Measurements from ENCODE around the gene KCNK5.

KCNK5 gene, protein sequence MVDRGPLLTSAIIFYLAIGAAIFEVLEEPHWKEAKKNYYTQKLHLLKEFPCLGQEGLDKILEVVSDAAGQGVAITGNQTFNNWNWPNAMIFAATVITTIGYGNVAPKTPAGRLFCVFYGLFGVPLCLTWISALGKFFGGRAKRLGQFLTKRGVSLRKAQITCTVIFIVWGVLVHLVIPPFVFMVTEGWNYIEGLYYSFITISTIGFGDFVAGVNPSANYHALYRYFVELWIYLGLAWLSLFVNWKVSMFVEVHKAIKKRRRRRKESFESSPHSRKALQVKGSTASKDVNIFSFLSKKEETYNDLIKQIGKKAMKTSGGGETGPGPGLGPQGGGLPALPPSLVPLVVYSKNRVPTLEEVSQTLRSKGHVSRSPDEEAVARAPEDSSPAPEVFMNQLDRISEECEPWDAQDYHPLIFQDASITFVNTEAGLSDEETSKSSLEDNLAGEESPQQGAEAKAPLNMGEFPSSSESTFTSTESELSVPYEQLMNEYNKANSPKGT

DNA sequence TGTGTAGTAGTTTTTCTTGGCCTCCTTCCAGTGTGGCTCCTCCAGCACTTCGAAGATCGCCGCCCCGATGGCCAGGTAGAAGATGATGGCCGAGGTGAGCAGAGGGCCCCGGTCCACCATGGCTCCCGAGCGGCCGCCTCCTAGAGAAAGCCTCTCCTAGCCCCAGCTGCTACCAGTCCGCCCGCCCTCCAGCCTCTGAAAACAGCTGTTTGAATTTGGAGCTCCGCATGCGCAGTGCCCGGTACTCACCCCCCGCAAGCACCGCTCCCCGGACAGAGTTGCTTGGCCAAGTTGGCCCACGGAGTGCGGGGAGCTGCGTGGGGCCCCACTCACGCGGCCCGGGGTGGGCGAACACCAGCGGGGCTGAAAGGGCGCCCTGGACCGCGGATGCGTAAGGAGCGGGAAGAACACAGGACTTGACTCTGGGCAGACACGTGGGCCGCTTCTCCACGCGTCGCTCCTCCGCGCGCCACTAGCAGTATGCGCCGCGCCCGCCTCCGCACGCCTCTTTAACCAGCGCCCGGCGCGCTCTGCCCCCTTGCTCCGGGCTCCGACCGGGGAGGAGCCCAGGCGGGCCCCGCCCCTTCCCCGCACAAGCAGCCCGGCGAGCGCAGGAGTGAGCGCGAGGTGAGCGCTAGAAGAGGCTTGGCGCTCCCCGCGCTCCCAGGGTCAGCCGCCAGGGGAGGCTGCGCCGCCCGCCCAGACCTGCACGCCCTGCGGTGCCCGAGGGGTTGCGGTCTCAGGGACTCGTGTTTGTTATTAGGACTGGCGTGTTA is at the start of gene KCNK5:
TSS of gene KCNK5 (minus strand) at position 484 of the 776 bp plus-strand sequence. CDS start at position 120, 364 bp downstream.
- no peak within 1 kb of the TSS for H3K9ac ChIP-seq (ENCODE audit: insufficient read length)
- TF ChIP-seq FOXP2 (optimal IDR thresholded peaks at IDR 0.05; ENCODE audit: control extremely low read depth, extremely low read length, insufficient read depth) (no peak), EZH2 (IDR thresholded peaks at IDR 0.05) (peak; percentile 49), POLR2AphosphoS5 (IDR thresholded peaks at IDR 0.05; ENCODE audit: borderline replicate concordance, low read depth, low read length) (no peak; the same call in 1 of the 2 replicates)
- no peak within 1 kb of the TSS for H3K27ac ChIP-seq
- peak within 1 kb of the TSS; percentile 60 for H3K4me3 ChIP-seq
- H3K36me3 ChIP-seq (ENCODE audit: insufficient read depth, low read length): no peaks in the 10 kb centered on the region
- DNase-seq (ENCODE audit: low read depth, low spot score): no peak
- H3K9me3 ChIP-seq (ENCODE audit: low read depth, low read length): no peaks in the 10 kb centered on the region

DNA sequence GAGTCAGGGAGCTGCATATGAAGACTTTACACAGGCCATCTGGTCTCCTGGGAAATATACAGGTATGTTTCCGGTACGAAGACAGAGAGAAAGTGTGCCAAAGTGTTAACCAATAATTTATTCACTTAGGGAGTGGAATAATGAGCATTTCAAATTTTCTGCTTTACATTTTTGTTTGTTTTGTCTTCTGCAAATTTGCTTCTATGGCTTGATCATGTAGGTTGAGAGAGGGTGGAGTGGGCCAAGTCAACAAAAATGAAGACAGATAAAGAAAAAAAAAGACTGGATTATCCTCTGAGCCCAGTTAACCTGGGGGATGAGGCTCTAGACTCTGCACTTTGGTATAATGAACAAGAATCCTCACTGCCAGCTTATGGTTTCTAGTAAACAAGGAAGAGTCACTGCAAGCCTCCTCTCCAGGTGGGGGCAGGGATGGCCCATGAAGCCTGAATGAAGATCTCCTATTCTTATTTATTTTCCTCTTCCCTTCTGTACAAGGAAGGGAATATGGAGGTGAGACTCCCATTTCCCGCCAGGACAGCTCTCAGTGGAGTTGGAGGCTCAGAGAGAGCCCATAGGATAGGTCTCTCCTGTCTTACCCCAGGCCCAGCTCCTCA is 47.2 kb upstream of the KCNK5 start:
- Histone ChIP-seq H3K36me3 (ENCODE audit: insufficient read depth, low read length) (no peaks in the 10 kb centered on the region), H3K9ac (ENCODE audit: insufficient read length) (no peak overlapping the region), H3K4me3 (no peak overlapping the region), H3K9me3 (ENCODE audit: low read depth, low read length) (no peaks in the 10 kb centered on the region), H3K27ac (no peak overlapping the region)
- no peak for TF ChIP-seq FOXP2 (optimal IDR thresholded peaks at IDR 0.05; ENCODE audit: control extremely low read depth, extremely low read length, insufficient read depth)
- no peak for TF ChIP-seq POLR2AphosphoS5 (IDR thresholded peaks at IDR 0.05; ENCODE audit: borderline replicate concordance, low read depth, low read length)
- no peak for TF ChIP-seq EZH2 (IDR thresholded peaks at IDR 0.05)
- DNase-seq (ENCODE audit: low read depth, low spot score): no peak

DNA sequence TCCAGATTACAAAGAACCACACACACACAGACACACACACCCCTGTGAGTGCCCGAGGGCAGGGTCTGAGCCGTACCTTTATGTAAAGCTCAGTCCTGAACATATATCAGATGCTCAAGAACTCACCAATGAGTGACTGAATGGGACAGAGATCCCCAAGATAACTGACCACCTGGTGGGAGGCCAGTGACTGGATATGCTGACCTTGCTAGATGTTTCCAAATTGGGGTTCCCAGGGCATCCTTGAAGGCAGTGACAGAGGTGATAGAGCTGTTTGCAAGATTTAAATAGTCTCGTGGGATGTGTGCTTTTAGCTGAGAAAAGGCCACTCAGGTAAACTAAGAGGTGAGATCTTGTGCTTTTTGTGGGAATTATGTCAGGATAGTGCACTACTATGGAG is 45.6 kb upstream of the KCNK5 start:
- TF ChIP-seq POLR2AphosphoS5 (IDR thresholded peaks at IDR 0.05; ENCODE audit: borderline replicate concordance, low read depth, low read length) (no peak), FOXP2 (optimal IDR thresholded peaks at IDR 0.05; ENCODE audit: control extremely low read depth, extremely low read length, insufficient read depth) (no peak), EZH2 (IDR thresholded peaks at IDR 0.05) (no peak)
- H3K4me3 ChIP-seq: no peak overlapping the region
- DNase-seq (ENCODE audit: low read depth, low spot score): no peak

DNA sequence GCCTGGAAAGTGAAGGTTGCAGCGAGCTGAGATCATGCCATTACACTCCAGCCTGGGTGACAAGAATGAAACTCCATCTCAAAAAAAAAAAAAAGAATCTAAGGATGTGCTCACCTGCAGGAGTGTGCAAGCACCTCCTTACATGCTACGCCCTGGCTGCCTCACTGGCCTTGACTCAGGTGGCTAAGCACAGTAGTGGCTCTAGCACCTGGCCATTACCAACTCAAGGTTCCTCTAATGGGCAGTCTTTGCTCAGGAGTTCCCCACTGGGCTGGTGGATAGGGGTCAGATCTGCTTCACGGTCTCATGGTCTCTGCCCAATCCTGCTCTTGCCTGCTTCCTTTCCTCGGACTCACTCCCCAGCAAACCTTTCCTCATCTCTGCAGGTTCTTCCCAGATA is 45.2 kb upstream of the KCNK5 start:
- H3K4me3 ChIP-seq: no peak overlapping the region
- H3K9ac ChIP-seq (ENCODE audit: insufficient read length): no peak overlapping the region
- TF ChIP-seq POLR2AphosphoS5 (IDR thresholded peaks at IDR 0.05; ENCODE audit: borderline replicate concordance, low read depth, low read length) (no peak), EZH2 (IDR thresholded peaks at IDR 0.05) (no peak), FOXP2 (optimal IDR thresholded peaks at IDR 0.05; ENCODE audit: control extremely low read depth, extremely low read length, insufficient read depth) (no peak)
- no peaks in the 10 kb centered on the region for H3K9me3 ChIP-seq (ENCODE audit: low read depth, low read length)
- H3K27ac ChIP-seq: no peak overlapping the region
- H3K36me3 ChIP-seq (ENCODE audit: insufficient read depth, low read length): no peaks in the 10 kb centered on the region
- DNase-seq (ENCODE audit: low read depth, low spot score): no peak

More for the DNA sequence above, 45.6 kb upstream of the KCNK5 start:
- Histone ChIP-seq H3K9me3 (ENCODE audit: low read depth, low read length) (no peaks in the 10 kb centered on the region), H3K27ac (no peak overlapping the region), H3K9ac (ENCODE audit: insufficient read length) (no peak overlapping the region), H3K36me3 (ENCODE audit: insufficient read depth, low read length) (no peaks in the 10 kb centered on the region)

DNA sequence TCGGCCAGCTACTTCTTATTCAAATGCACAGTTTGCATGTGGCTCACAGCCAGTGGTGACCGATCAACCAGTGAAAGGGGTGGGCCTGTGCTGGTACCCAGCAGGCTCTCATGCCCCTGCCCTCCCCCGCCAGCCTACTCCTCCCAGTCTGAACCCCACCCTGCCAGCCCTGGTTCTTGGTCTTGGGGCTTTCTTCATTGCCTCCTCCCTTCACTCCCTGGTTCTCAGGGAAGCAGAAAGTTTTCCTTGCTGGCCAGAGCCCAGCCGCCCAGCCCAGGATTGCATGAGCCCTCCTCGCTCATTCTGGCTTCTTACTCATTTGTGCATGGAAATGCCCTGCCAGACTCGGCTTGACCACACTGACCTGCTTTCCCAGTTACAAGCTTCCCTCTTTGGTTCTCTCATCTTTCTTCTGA is 44.1 kb upstream of the KCNK5 start:
- H3K9me3 ChIP-seq (ENCODE audit: low read depth, low read length): no peaks in the 10 kb centered on the region
- H3K27ac ChIP-seq: no peak overlapping the region
- no peak overlapping the region for H3K4me3 ChIP-seq
- no peak for TF ChIP-seq EZH2 (IDR thresholded peaks at IDR 0.05)
- no peak for TF ChIP-seq POLR2AphosphoS5 (IDR thresholded peaks at IDR 0.05; ENCODE audit: borderline replicate concordance, low read depth, low read length)
- no peak for TF ChIP-seq FOXP2 (optimal IDR thresholded peaks at IDR 0.05; ENCODE audit: control extremely low read depth, extremely low read length, insufficient read depth)
- DNase-seq (ENCODE audit: low read depth, low spot score): no peak
- no peaks in the 10 kb centered on the region for H3K36me3 ChIP-seq (ENCODE audit: insufficient read depth, low read length)
- H3K9ac ChIP-seq (ENCODE audit: insufficient read length): no peak overlapping the region

DNA sequence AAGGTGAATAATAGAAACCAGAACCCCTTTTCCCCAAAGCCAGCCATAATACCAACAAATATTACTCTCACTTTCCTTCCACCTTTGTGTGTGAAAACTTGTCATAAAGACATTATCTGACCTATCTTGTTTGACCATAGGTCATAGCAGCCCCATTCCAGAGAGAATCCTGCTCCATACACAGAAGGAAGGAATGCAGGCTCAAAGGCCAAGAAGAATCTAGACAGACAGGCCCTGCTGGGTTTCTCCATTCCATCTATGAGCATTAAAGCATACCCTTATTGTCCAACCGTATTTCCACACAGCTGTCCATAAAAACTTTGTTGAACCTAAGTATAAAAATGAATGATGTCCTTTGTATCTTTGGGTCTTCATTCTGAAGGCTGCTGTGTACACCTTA is 40.7 kb upstream of the KCNK5 start:
- Histone ChIP-seq H3K9ac (ENCODE audit: insufficient read length) (no peak overlapping the region), H3K36me3 (ENCODE audit: insufficient read depth, low read length) (no peaks in the 10 kb centered on the region), H3K4me3 (no peak overlapping the region), H3K9me3 (ENCODE audit: low read depth, low read length) (no peaks in the 10 kb centered on the region), H3K27ac (no peak overlapping the region)
- TF ChIP-seq FOXP2 (optimal IDR thresholded peaks at IDR 0.05; ENCODE audit: control extremely low read depth, extremely low read length, insufficient read depth) (no peak), EZH2 (IDR thresholded peaks at IDR 0.05) (no peak), POLR2AphosphoS5 (IDR thresholded peaks at IDR 0.05; ENCODE audit: borderline replicate concordance, low read depth, low read length) (no peak)
- no peak for DNase-seq (ENCODE audit: low read depth, low spot score)

DNA sequence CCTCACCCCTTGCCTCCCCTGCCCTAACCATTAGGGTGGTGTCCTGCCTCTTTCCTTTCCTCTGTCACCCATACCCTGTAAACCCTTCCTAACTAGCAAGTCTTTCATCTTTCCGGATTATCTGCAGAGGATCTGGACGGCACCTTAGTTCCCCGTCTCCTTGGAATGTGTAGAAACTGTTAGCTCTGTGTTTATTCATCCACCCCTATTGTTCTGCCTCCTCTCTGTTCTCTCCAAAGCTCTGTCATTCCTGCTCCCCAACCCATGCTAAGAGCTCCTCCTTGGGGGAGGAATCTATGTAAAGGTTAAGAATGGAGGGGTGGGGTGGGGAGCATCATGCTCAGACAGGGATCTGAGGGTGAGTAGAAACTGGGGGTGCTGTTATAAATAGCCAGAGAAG is 39.4 kb upstream of the KCNK5 start:
- Histone ChIP-seq H3K4me3 (no peak overlapping the region), H3K27ac (no peak overlapping the region), H3K9ac (ENCODE audit: insufficient read length) (no peak overlapping the region), H3K36me3 (ENCODE audit: insufficient read depth, low read length) (no peaks in the 10 kb centered on the region), H3K9me3 (ENCODE audit: low read depth, low read length) (no peaks in the 10 kb centered on the region)
- no peak for TF ChIP-seq EZH2 (IDR thresholded peaks at IDR 0.05)
- no peak for TF ChIP-seq FOXP2 (optimal IDR thresholded peaks at IDR 0.05; ENCODE audit: control extremely low read depth, extremely low read length, insufficient read depth)
- no peak for TF ChIP-seq POLR2AphosphoS5 (IDR thresholded peaks at IDR 0.05; ENCODE audit: borderline replicate concordance, low read depth, low read length)
- no peak for DNase-seq (ENCODE audit: low read depth, low spot score)

DNA sequence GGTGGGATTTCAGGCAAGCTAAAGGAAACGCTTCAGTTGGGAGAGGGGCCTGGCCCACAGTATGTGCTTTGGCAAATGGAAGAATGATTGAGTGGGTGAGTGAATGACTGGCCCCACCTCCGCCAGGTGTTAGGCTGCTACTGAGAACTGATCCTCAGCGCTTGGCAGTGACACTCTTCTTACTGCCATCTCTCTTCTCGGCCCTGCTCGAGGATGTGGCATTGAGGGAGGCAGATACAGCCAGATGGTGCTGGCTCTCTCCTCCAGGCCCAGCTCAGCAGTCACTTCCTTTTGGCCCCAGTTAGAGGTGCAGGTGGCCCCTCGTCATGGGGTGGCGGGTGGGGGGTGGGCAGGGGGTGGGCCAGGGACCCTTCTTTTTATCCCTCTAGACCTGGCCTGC is 38.9 kb upstream of the KCNK5 start:
- Histone ChIP-seq H3K9ac (ENCODE audit: insufficient read length) (no peak overlapping the region), H3K36me3 (ENCODE audit: insufficient read depth, low read length) (no peaks in the 10 kb centered on the region), H3K4me3 (no peak overlapping the region), H3K27ac (no peak overlapping the region), H3K9me3 (ENCODE audit: low read depth, low read length) (no peaks in the 10 kb centered on the region)
- DNase-seq (ENCODE audit: low read depth, low spot score): no peak
- TF ChIP-seq EZH2 (IDR thresholded peaks at IDR 0.05): no peak
- no peak for TF ChIP-seq FOXP2 (optimal IDR thresholded peaks at IDR 0.05; ENCODE audit: control extremely low read depth, extremely low read length, insufficient read depth)
- no peak for TF ChIP-seq POLR2AphosphoS5 (IDR thresholded peaks at IDR 0.05; ENCODE audit: borderline replicate concordance, low read depth, low read length)
